Iris pigment epithelial cell (primary cell): ENCODE data around the gene RFXANK.

ENCODE experiments used
- DNase-seq: peaks from one replicate; pipeline ENCODE4 v3.0.0-alpha.2; 2011; ENCODE audit warnings: low read depth

Gene RFXANK

DNA sequence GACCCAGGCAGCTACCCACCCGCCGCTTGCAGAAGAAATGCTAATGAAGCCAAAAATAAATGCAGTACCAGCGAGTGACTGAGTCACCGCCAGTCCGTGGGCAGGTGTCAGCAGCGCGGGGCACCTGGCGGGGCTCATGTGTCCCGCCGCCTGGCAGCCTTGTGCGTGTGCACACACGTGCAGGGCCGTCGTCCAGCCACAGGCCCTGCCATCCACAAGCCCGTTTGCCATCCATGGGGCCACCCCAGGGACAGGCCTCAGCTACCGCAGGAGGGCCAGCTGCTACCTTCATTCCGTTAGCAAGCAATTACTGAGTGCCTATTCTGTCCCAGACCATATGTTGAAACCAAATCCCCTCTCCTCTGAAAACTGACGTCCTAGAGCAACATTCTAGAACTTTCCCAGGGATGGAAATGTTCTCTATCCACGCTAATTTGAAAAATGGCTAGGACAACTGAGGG lies 40.2 kb downstream of the RFXANK start:
- no peak for DNase-seq

GRCh38 chr19:19234220-19234816 lies 42.3 kb downstream of the RFXANK start:
- DNase-seq = no peak

DNA sequence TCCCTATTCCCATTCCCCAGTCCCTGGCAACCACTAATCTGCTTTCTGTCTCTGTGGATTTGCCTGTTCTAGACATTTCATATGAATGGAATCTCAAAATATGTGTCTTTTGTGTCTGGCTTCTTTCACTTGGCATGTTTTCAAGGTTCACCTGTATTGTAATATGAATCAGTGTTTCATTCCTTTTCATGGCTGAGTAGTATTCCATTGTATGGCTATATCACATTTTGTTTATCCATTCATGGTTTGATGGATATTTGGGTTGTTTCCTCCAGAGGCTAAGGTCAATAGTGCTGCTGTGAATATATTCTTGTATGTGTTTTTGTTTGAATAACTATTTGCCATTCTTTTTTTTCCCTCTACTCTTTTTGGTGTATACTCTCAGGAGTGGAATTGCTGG lies 44.1 kb downstream of the RFXANK start:
- DNase-seq = no peak

- no peak for DNase-seq
Measured at GRCh38 chr19:19238126-19238894, 46.3 kb downstream of the RFXANK start.

DNA sequence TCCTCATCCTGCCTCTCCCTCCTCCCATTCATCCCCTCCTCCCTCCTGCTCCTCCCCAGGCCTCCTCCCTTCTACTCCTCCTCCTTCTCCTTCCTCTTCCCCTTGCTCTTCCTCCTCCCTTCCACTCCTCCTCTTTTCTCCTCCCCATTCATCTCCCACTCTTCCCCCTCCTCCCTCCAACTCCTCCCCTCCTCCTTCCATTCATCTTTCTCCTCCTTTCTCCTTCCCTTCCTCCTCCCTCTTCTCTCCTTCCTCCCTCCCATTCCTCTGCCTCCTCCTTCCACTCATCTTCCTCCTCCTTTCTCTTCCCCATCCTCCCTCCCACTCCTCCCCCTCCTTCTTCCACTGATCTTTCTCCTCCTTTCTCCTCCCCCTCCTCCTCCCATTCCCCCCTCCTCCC lies 47.6 kb downstream of the RFXANK start:
- DNase-seq = no peak

GRCh38 chr19:19240476-19240875 lies 48.4 kb downstream of the RFXANK start:
- DNase-seq = no peak

- DNase-seq = no peak
Measured at GRCh38 chr19:19250196-19250801, 58.2 kb downstream of the RFXANK start.
